ENCODE results near the gene LIPI.
"Not testable (repeated sequence)": the region's sequence is repeated elsewhere in the genome, so short reads cannot be mapped to it uniquely, and the experiment has no call there.

Gene LIPI

DNA sequence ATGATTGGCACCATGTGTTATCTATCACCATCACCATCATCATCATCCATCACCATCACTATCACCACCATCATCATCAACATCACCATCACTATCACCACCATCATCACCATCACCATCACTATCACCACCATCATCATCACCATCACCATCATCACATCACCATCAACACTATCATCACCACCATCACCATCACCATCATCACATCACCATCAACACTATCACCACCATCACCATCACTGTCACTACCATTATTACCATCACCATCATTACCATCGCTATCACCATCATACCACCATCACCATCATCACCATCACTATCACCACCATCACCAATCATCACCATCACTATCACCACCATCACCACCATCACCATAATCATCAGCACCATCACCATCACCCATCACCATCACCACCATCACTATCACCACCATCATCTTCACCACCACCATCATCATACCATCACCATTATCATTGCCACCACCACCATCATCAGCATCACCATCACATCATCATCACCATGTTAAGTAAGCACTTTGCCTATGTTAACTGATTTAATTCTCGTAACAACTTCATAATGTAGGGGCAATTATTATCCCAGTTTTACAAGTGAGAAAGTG is 112.8 kb downstream of the LIPI start:
- TF ChIP-seq, protein P1, sequence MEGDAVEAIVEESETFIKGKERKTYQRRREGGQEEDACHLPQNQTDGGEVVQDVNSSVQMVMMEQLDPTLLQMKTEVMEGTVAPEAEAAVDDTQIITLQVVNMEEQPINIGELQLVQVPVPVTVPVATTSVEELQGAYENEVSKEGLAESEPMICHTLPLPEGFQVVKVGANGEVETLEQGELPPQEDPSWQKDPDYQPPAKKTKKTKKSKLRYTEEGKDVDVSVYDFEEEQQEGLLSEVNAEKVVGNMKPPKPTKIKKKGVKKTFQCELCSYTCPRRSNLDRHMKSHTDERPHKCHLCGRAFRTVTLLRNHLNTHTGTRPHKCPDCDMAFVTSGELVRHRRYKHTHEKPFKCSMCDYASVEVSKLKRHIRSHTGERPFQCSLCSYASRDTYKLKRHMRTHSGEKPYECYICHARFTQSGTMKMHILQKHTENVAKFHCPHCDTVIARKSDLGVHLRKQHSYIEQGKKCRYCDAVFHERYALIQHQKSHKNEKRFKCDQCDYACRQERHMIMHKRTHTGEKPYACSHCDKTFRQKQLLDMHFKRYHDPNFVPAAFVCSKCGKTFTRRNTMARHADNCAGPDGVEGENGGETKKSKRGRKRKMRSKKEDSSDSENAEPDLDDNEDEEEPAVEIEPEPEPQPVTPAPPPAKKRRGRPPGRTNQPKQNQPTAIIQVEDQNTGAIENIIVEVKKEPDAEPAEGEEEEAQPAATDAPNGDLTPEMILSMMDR (IDR thresholded peaks at IDR 0.05; ENCODE audit: insufficient read depth, low read depth, low read length, missing control alignments): no peak
- no peak overlapping the region for H3K4me3 ChIP-seq (ENCODE audit: low read length)
- no peak for DNase-seq (ENCODE audit: low read depth)

DNA sequence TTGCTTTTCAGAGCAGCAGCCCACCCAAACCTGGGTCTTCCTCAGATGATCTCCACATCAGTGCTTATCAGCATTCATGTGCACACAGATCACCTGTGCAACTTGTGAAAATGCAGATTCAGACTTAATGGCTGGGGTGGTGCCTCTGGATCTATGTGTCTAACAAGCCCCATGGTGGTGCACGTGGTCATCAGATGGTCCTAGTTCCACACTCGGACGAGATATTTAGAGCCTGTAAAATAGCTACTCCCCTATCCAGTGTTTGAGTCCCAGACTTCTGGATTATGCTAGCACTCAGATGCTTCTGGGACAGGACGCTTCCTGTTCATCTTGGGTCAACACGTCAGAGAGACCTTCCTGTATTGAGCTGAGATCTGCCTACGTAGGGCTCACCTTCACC is 114.2 kb downstream of the LIPI start:
- no peak for DNase-seq (ENCODE audit: low read depth)
- TF ChIP-seq, protein P1 (IDR thresholded peaks at IDR 0.05; ENCODE audit: insufficient read depth, low read depth, low read length, missing control alignments): no peak
- no peak overlapping the region for H3K4me3 ChIP-seq (ENCODE audit: low read length)

DNA sequence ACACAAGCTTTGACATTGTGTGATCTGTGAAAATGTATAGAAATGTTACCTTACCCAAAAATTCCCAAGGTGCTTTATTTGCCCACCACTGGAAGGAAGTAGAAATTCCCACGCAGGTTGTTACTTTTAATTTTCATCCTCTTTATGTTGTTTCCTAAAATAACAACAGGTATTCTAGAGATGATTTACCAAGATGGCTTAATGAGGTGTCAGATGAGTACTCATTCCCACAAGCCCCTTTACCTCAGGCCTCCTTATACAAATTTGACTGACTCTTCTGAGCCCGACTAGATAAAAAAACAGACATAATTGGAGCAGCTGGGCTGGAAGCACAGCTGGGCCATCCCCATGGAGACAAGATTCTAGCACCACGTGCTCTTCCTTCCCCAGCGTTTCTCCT is 114.6 kb downstream of the LIPI start:
- no peak for DNase-seq (ENCODE audit: low read depth)
- TF ChIP-seq, protein P1 (IDR thresholded peaks at IDR 0.05; ENCODE audit: insufficient read depth, low read depth, low read length, missing control alignments): no peak
- no peak overlapping the region for H3K4me3 ChIP-seq (ENCODE audit: low read length)

DNA sequence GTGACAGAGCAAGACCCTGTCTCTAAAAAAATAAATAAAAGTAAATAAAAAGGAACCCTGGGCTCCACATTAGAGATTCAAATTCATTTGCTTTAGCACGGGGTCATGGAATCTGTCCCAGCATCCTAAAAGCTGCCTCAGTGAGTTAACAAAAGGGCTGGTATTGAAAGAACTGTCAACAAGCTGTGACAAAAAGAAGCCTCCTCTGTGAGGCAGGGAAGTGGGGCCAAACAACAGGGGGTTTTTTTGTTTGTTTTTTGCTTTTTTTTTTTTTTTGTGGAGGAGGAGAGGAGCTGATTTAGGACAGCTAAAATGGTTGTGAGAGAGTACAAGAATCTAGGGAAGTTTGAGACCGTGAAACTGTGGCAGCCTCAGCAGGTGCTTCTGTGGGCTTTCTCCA is 115.7 kb downstream of the LIPI start:
- no peak overlapping the region for H3K4me3 ChIP-seq (ENCODE audit: low read length)
- DNase-seq (ENCODE audit: low read depth): no peak
- TF ChIP-seq, protein P1 (IDR thresholded peaks at IDR 0.05; ENCODE audit: insufficient read depth, low read depth, low read length, missing control alignments): no peak

DNA sequence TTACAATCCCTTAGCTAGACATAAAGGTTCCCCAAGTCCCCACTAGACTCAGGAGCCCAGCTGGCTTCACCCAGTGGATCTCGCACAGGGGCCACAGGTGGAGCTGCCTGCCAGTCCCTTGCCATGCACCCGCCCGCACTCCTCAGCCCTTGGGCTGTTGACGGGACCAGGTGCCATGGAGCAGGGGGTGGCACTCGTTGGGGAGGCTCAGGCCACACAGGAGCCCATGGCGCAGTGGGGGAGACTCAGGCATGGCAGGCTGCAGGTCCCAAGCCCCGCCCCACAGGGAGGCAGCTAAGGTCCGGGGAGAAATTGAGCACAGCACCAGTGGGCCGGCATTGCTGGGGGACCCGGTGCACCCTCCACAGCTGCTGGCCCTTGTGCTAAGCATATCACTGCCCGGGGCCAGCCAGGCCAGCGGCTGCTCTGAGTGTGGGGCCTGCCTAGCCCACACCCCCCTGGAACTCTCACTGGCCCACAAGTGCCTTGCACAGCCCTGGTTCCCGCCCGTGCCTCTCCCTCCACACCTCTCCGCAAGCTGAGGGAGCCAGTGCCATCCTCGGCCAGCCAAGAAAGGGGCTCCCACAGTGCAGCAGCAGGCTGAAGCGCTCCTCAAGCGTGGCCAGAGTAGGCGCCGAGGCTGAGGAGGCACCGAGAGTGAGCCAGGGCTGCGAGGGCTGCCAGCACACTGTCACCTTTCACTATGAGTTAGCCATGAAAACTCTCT is 117.8 kb downstream of the LIPI start:
- no peak overlapping the region for H3K4me3 ChIP-seq (ENCODE audit: low read length)
- no peak for DNase-seq (ENCODE audit: low read depth)
- TF ChIP-seq, protein P1 (IDR thresholded peaks at IDR 0.05; ENCODE audit: insufficient read depth, low read depth, low read length, missing control alignments): no peak

DNA sequence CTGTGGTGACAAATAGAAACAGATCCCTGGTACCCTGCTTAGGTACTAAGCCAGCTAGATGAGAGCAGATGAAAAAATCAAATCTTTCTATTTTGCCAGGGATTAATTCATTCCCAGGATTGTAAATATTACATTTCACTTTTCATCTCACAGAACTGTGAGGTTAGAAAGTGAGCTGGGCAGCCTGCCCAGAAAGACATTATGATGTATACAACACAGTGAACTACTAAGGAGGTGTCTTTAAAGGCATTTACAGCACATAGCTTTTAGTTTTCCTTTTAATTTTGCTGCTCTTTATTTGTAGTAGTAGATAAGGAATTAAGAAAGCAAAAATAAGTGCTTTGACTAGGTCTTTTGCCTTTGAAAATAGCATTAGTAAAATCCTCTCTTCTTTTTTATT is 120.6 kb downstream of the LIPI start:
- not testable (repeated sequence) for H3K4me3 ChIP-seq (ENCODE audit: low read length); DNase-seq (ENCODE audit: low read depth)

DNA sequence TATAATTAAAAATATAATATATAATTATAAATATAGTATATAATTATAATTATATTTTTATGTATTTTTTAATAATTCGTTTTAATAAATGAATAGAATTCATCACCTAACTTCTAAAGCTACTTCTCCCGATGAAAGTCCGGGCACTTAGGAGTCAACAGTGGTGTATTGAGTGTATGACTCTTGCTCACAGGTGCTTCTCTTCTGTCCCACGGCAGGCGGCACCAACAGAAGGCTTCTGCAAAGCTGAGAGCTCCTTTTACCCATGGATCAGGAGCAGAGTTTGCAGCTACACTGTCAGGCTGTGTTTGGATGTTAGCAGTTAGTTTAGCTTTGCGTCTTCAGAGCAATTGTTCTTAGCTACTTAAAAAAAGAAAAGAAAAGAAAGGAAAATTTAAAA is 122.4 kb downstream of the LIPI start:
- TF ChIP-seq, protein P1 (IDR thresholded peaks at IDR 0.05; ENCODE audit: insufficient read depth, low read depth, low read length, missing control alignments): no peak
- H3K4me3 ChIP-seq (ENCODE audit: low read length): no peak overlapping the region
- DNase-seq (ENCODE audit: low read depth): no peak
